Neutrophil (primary cell): ENCODE data around the gene MOG.
"Not testable (repeated sequence)": the region's sequence is repeated elsewhere in the genome, so short reads cannot be mapped to it uniquely, and the experiment has no call there.

ENCODE experiments used
- H3K27ac ChIP-seq: fragments of 200-600 bp; sonication (generic); 2 replicates; pipeline ENCODE4 v1.5.1; 2016; ENCODE audit warnings: mild to moderate bottlenecking, moderate library complexity
- H3K27me3 ChIP-seq: fragments of 200-600 bp; sonication (generic); 2 replicates; pipeline ENCODE4 v1.6.0; 2016; ENCODE audit warnings: mild to moderate bottlenecking
- H3K36me3 ChIP-seq: fragments of 200-600 bp; sonication (generic); 2 replicates; pipeline ENCODE4 v1.5.1; 2017
- H3K4me1 ChIP-seq, 2 experiments: fragments of 200-600 bp in 1 of 2; sonication (generic) in 1 of 2; 1 replicate in 1 of 2; 2 replicates in 1 of 2; pipeline versions ENCODE4 v1.5.1 to v1.6.1; 2013 to 2016; ENCODE audit warnings: low read depth in 1 of 2, low read length in 1 of 2, mild to moderate bottlenecking in 1 of 2, moderate library complexity in 1 of 2; ENCODE audit not compliant: control insufficient read depth in 1 of 2, insufficient read depth in 1 of 2
- H3K4me3 ChIP-seq, 2 experiments: fragments of 200-600 bp in 1 of 2; sonication (generic) in 1 of 2; 1 replicate in 1 of 2; 2 replicates in 1 of 2; pipeline ENCODE4 v1.5.1; 2013 to 2016; ENCODE audit warnings: low read depth in 1 of 2, low read length in 1 of 2, mild to moderate bottlenecking in 1 of 2, moderate library complexity in 1 of 2
- H3K9me3 ChIP-seq: fragments of 200-600 bp; sonication (generic); 2 replicates; pipeline ENCODE4 v1.5.1; 2016
- CTCF ChIP-seq: fragments of 200-600 bp; sonication (generic); IDR thresholded peaks from 2 replicates; pipeline ENCODE4 v1.5.1; 2016; ENCODE audit warnings: antibody characterized with exemption

Gene MOG

GRCh38 chr6:29655658-29656057 is 1.2 kb upstream of the MOG start:
- H3K27me3 ChIP-seq, result peaks cover 62% of the 10 kb centered on the region
- TF ChIP-seq CTCF, result no peak
- no peaks in the 10 kb centered on the region for H3K9me3 ChIP-seq
- H3K27ac ChIP-seq, result no peak overlapping the region
- H3K4me3 ChIP-seq, result no peak overlapping the region
- H3K4me1 ChIP-seq, result peaks cover 0 to 5% of the 10 kb centered on the region in 2 experiments
- H3K36me3 ChIP-seq, result no peaks in the 10 kb centered on the region

- H3K4me3 ChIP-seq, result no peak overlapping the region
- H3K27me3 ChIP-seq, result peaks cover 67% of the 10 kb centered on the region
- H3K27ac ChIP-seq, result no peak overlapping the region
- H3K4me1 ChIP-seq, result peaks cover 0 to 5% of the 10 kb centered on the region in 2 experiments
- H3K36me3 ChIP-seq, result no peaks in the 10 kb centered on the region
- H3K9me3 ChIP-seq, result no peaks in the 10 kb centered on the region
- TF ChIP-seq CTCF, result no peak
These were observed 735 bp upstream of the MOG start for GRCh38 chr6:29656157-29656556.

- Histone ChIP-seq H3K36me3 (no peaks in the 10 kb centered on the region), H3K27ac (no peak overlapping the region), H3K4me1 (no peaks in the 10 kb centered on the region), H3K9me3 (no peaks in the 10 kb centered on the region), H3K4me3 (no peak overlapping the region), H3K27me3 (peaks cover 86% of the 10 kb centered on the region)
- TF ChIP-seq CTCF, result no peak
These were observed 4.2 kb downstream of the MOG start for GRCh38 chr6:29661071-29661470.

GRCh38 chr6:29661502-29662141 is 4.7 kb downstream of the MOG start:
- not testable (repeated sequence) for H3K4me1 ChIP-seq, H3K27ac ChIP-seq, H3K36me3 ChIP-seq, H3K4me3 ChIP-seq, H3K9me3 ChIP-seq
- H3K27me3 ChIP-seq, result peaks cover 86% of the 10 kb centered on the region

- H3K9me3 ChIP-seq, result no peaks in the 10 kb centered on the region
- no peaks in the 10 kb centered on the region for H3K4me1 ChIP-seq
- no peak overlapping the region for H3K27ac ChIP-seq
- H3K27me3 ChIP-seq, result peaks cover 92% of the 10 kb centered on the region
- H3K4me3 ChIP-seq, result no peak overlapping the region
- H3K36me3 ChIP-seq, result no peaks in the 10 kb centered on the region
- no peak for TF ChIP-seq CTCF
These were observed 6.6 kb downstream of the MOG start for GRCh38 chr6:29663300-29664042.
